A673 (cell line): ENCODE results near the gene TBXA2R.

Source experiments
- EZH2 ChIP-seq: fragments of 200-600 bp; sonication (generic); IDR thresholded peaks from 2 replicates; pipeline ENCODE4 v1.6.1; 2017; ENCODE audit warnings: borderline replicate concordance, low read depth, mild to moderate bottlenecking, mixed read lengths, antibody characterized with exemption, low read length; ENCODE audit not compliant: poor library complexity, severe bottlenecking
- TF ChIP-seq, protein P1 (sequence below): fragments of 300-800, 200-600 bp; sonication (generic); conservative IDR thresholded peaks from 2 replicates; pipeline ENCODE4 v1.5.1; 2017; ENCODE audit warnings: low read depth, mild to moderate bottlenecking, antibody characterized with exemption, low read length, moderate library complexity, mixed read lengths

DNA sequence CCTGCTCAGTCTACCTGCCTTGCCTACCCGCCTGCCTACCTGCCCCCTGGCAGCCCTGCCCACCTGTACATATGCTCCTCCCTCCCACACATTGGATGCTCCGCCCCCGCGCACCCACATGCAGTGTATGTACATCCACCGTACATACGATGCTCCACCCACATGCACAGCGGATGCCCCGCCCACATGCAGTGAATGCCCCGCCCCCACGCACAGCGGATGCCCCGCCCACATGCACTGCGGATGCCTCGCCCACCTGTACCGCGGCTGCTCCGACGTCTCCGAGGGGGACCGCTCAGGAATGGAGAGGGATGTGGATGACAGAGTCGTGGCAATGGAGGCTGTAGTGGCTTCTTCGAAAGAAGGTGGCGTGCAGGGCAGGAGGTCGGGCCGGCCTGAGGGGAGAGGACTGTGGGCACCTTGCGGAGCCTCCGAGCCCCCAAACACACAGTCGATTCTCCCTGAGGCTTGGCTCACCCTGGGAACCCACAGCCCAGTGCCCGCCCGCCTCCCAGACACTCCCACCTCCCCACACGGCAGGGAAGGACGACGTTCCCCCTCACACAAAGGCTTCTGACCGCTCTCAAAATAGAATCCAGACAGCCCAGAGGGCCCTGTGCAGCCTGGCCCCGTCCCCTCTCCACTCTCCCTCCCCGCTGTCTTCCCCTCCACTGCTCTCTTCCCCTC lies 36.5 kb upstream of the TBXA2R start:
- TF ChIP-seq, protein P1, sequence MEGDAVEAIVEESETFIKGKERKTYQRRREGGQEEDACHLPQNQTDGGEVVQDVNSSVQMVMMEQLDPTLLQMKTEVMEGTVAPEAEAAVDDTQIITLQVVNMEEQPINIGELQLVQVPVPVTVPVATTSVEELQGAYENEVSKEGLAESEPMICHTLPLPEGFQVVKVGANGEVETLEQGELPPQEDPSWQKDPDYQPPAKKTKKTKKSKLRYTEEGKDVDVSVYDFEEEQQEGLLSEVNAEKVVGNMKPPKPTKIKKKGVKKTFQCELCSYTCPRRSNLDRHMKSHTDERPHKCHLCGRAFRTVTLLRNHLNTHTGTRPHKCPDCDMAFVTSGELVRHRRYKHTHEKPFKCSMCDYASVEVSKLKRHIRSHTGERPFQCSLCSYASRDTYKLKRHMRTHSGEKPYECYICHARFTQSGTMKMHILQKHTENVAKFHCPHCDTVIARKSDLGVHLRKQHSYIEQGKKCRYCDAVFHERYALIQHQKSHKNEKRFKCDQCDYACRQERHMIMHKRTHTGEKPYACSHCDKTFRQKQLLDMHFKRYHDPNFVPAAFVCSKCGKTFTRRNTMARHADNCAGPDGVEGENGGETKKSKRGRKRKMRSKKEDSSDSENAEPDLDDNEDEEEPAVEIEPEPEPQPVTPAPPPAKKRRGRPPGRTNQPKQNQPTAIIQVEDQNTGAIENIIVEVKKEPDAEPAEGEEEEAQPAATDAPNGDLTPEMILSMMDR = no peak
- no peak for TF ChIP-seq EZH2
